ENCODE data around the gene CALN1. TPM values are rescaled to one million over a fixed set of nuclear protein-coding genes. Genes with fewer than 3 reads are reported as not detected.

The CALN1 gene
- polyA plus RNA-seq, 1 donor (not counting 4 experiments of a cell fraction or from before 2014, with no cell fraction given), result not detected

GRCh38 chr7:72405871-72406270 is 6.3 kb downstream of the CALN1 start:
- H2AFZ ChIP-seq (ENCODE audit: control insufficient read depth, low read length), result no peak overlapping the region
- no peaks in the 10 kb centered on the region for H3K79me2 ChIP-seq (ENCODE audit: control insufficient read depth, insufficient read depth, low read length)
- peaks cover 2% of the 10 kb centered on the region for H3K9me3 ChIP-seq (ENCODE audit: control insufficient read depth, low read depth, low read length)
- TF ChIP-seq EZH2 (IDR thresholded peaks at IDR 0.05; ENCODE audit: low read length), result no peak
- TF ChIP-seq CTCF (optimal IDR thresholded peaks at IDR 0.05 in 1 of 3, IDR thresholded peaks at IDR 0.05 in 1 of 3, conservative IDR thresholded peaks at IDR 0.05 in 1 of 3; ENCODE audit: extremely low read depth in 1 of 3, insufficient read depth in 2 of 3, low read length in 3 of 3), result no peak
- FAIRE-seq, result no peak
- no peak overlapping the region for H3K9ac ChIP-seq (ENCODE audit: control insufficient read depth, extremely low read depth, insufficient read depth, low read length)
- no peak overlapping the region for H3K4me3 ChIP-seq (ENCODE audit: control insufficient read depth in 2 of 3, extremely low read depth in 1 of 3, insufficient read depth in 2 of 3, low read depth in 1 of 3, low read length in 3 of 3)
- H4K20me1 ChIP-seq (ENCODE audit: control insufficient read depth, extremely low read depth, insufficient read depth, low read length), result no peaks in the 10 kb centered on the region
- H3K4me2 ChIP-seq (ENCODE audit: control insufficient read depth, extremely low read depth, insufficient read depth, low read depth, low read length), result peak overlapping the region; percentile 32
- no peaks in the 10 kb centered on the region for H3K9me1 ChIP-seq (ENCODE audit: control insufficient read depth, extremely low read depth, insufficient read depth, low read length)
- dilution Hi-C loops (cut with MboI; ENCODE audit: extremely low pct_ligation_motif_present, low sequenced_read_pairs), result no loop called here
- no peak overlapping the region for H3K27ac ChIP-seq (ENCODE audit: control insufficient read depth, insufficient read depth, low read length)
- H3K4me1 ChIP-seq (ENCODE audit: control insufficient read depth, extremely low read depth, insufficient read depth, low read length), result peaks cover 13% of the 10 kb centered on the region
- no peak for DNase-seq (ENCODE audit: low read depth, low spot score)
- no peaks in the 10 kb centered on the region for H3K27me3 ChIP-seq (ENCODE audit: control insufficient read depth, extremely low read depth, insufficient read depth, low read length)
- H3K36me3 ChIP-seq (ENCODE audit: control insufficient read depth in 2 of 2, extremely low read depth in 1 of 2, insufficient read depth in 2 of 2, low read length in 2 of 2), result no peaks in the 10 kb centered on the region

GRCh38 chr7:72405418-72405817 is 6.7 kb downstream of the CALN1 start:
- Histone ChIP-seq H3K4me1 (ENCODE audit: control insufficient read depth, extremely low read depth, insufficient read depth, low read length) (peaks cover 13% of the 10 kb centered on the region), H3K9me3 (ENCODE audit: control insufficient read depth, low read depth, low read length) (peaks cover 2% of the 10 kb centered on the region), H3K9ac (ENCODE audit: control insufficient read depth, extremely low read depth, insufficient read depth, low read length) (no peak overlapping the region), H3K9me1 (ENCODE audit: control insufficient read depth, extremely low read depth, insufficient read depth, low read length) (no peaks in the 10 kb centered on the region), H3K79me2 (ENCODE audit: control insufficient read depth, insufficient read depth, low read length) (no peaks in the 10 kb centered on the region), H3K27ac (ENCODE audit: control insufficient read depth, insufficient read depth, low read length) (no peak overlapping the region), H3K4me3 (ENCODE audit: control insufficient read depth in 2 of 3, extremely low read depth in 1 of 3, insufficient read depth in 2 of 3, low read depth in 1 of 3, low read length in 3 of 3) (no peak overlapping the region), H4K20me1 (ENCODE audit: control insufficient read depth, extremely low read depth, insufficient read depth, low read length) (no peaks in the 10 kb centered on the region), H3K27me3 (ENCODE audit: control insufficient read depth, extremely low read depth, insufficient read depth, low read length) (no peaks in the 10 kb centered on the region), H3K36me3 (ENCODE audit: control insufficient read depth in 2 of 2, extremely low read depth in 1 of 2, insufficient read depth in 2 of 2, low read length in 2 of 2) (no peaks in the 10 kb centered on the region), H2AFZ (ENCODE audit: control insufficient read depth, low read length) (no peak overlapping the region), H3K4me2 (ENCODE audit: control insufficient read depth, extremely low read depth, insufficient read depth, low read depth, low read length) (peak overlapping the region; percentile 32)
- dilution Hi-C loops (cut with MboI; ENCODE audit: extremely low pct_ligation_motif_present, low sequenced_read_pairs), result no loop called here
- DNase-seq (ENCODE audit: low read depth, low spot score) (no peak), FAIRE-seq (no peak)
- TF ChIP-seq EZH2 (IDR thresholded peaks at IDR 0.05; ENCODE audit: low read length) (no peak), CTCF (optimal IDR thresholded peaks at IDR 0.05 in 1 of 3, IDR thresholded peaks at IDR 0.05 in 1 of 3, conservative IDR thresholded peaks at IDR 0.05 in 1 of 3; ENCODE audit: extremely low read depth in 1 of 3, insufficient read depth in 2 of 3, low read length in 3 of 3) (no peak)
